K562 (cell line): ENCODE data around the gene TTC31. TPM values are rescaled to one million over a fixed set of nuclear protein-coding genes. Genes with fewer than 3 reads are reported as not detected.

Experiments used
- ATAC-seq: fragments of 200-7000 bp; cut with Tn5 transposase; 3 replicates; pipeline ENCODE4 v1.9.1; 2020; ENCODE audit warnings: moderate library complexity
- BruUV-seq: library from RNA; stranded (reverse); fragments of 400-500 nt; replicated peaks from 2 replicates; lab custom pipeline; 2021; lab: Mats Ljungman, UMichigan
- CTCF ChIA-PET: fragments of 300-600 bp; formaldehyde crosslinking; extraction: SDS; loops from one replicate; lab custom pipeline; 2021; ENCODE audit warnings: low intra/inter-chr PET ratio; lab: Yijun Ruan, JAX
- POLR2A ChIA-PET: fragments of 300-600, 350-650 bp; sonication (Branson Sonifier 250); formaldehyde crosslinking; extraction: SDS; loops from one replicate; lab custom pipeline; 2021; ENCODE audit warnings: antibody characterized with exemption, inconsistent platforms; lab: Yijun Ruan, JAX
- DNase-seq, 4 experiments: peaks; one replicate each; pipeline versions ENCODE4 v3.0.0 to v3.0.0-alpha.2; 2011 to 2018; ENCODE audit warnings: low spot score in 3 of 4, mixed read lengths in 3 of 4; ENCODE audit errors: extremely low read depth in 1 of 4
- FAIRE-seq: peaks from 2 replicates; lab custom pipeline; 2011; peaks lifted over from hg19 to GRCh38; lab: Jason Lieb, UNC
- H2AFZ ChIP-seq: 2 replicates; pipeline ENCODE4 v1.6.0; 2011; ENCODE audit warnings: low read depth, low read length, control low read depth, inconsistent platforms
- H3K27ac ChIP-seq: fragments of 200-600 bp; 3 replicates; pipeline ENCODE4 v1.8.0; 2011; ENCODE audit warnings: low read depth, mild to moderate bottlenecking, control low read depth, inconsistent platforms, low read length, moderate library complexity, mixed read lengths; ENCODE audit errors: extremely low read depth
- H3K27me3 ChIP-seq, 2 experiments: fragments of 300-600 bp in 1 of 2; 2 replicates in 1 of 2; 3 replicates in 1 of 2; pipeline versions ENCODE4 v1.6.0 to v1.8.0; 2011; ENCODE audit warnings: inconsistent platforms in 2 of 2, low read length in 2 of 2, mild to moderate bottlenecking in 1 of 2, mixed read lengths in 1 of 2, moderate library complexity in 1 of 2; ENCODE audit not compliant: control insufficient read depth in 2 of 2, insufficient read depth in 2 of 2
- H3K36me3 ChIP-seq: fragments of 300-600 bp; 3 replicates; pipeline ENCODE4 v1.8.0; 2011; ENCODE audit warnings: mild to moderate bottlenecking, low read length, inconsistent platforms; ENCODE audit not compliant: control insufficient read depth, insufficient read depth
- H3K4me1 ChIP-seq, 2 experiments: fragments of 200-600 bp in 1 of 2; replicated peaks in 1 of 2; 2 replicates in 1 of 2; 3 replicates in 1 of 2; pipeline versions ENCODE4 v1.5.1 to v1.8.0; 2011; ENCODE audit warnings: inconsistent platforms in 2 of 2, low read length in 2 of 2, mild to moderate bottlenecking in 1 of 2, mixed read lengths in 1 of 2, moderate library complexity in 1 of 2; ENCODE audit not compliant: control insufficient read depth in 2 of 2, insufficient read depth in 2 of 2
- H3K4me2 ChIP-seq: 2 replicates; pipeline ENCODE4 v1.6.1; 2011; ENCODE audit warnings: low read length, control low read depth, inconsistent platforms, mixed read lengths; ENCODE audit not compliant: insufficient read depth
- H3K4me3 ChIP-seq: fragments of 200-600 bp; sonication (generic), shearing (Covaris generic); 2 replicates; pipeline ENCODE4 v1.5.1; 2016; ENCODE audit warnings: control low read depth, inconsistent platforms
- H3K79me2 ChIP-seq: fragments of 200-600 bp; 3 replicates; pipeline ENCODE4 v1.8.0; 2011; ENCODE audit warnings: low read length, inconsistent platforms; ENCODE audit not compliant: control insufficient read depth, insufficient read depth
- H3K9ac ChIP-seq, 2 experiments: 2 replicates each; pipeline versions ENCODE4 v1.6.0 to v1.6.1; 2011; ENCODE audit warnings: low read depth in 2 of 2, low read length in 2 of 2, control low read depth in 1 of 2, inconsistent platforms in 1 of 2, mild to moderate bottlenecking in 1 of 2, mixed read lengths in 1 of 2; ENCODE audit not compliant: insufficient read depth in 1 of 2
- H3K9me1 ChIP-seq: one replicate; pipeline ENCODE4 v1.6.0; 2011; ENCODE audit warnings: inconsistent platforms, mild to moderate bottlenecking, low read length, moderate library complexity; ENCODE audit not compliant: control insufficient read depth, insufficient read depth
- H3K9me3 ChIP-seq: replicated peaks from 2 replicates; pipeline ENCODE4 v1.5.1; 2011; ENCODE audit warnings: low read depth, low read length, inconsistent platforms; ENCODE audit not compliant: control insufficient read depth, insufficient read depth
- H4K20me1 ChIP-seq: replicated peaks from 2 replicates; pipeline ENCODE4 v1.6.1; 2011; ENCODE audit warnings: low read length, inconsistent platforms, mixed read lengths; ENCODE audit not compliant: control insufficient read depth, insufficient read depth
- MYBL2 ChIP-seq, 2 experiments: fragments of 450-650 bp in 1 of 2; sonication (generic) in 1 of 2; formaldehyde crosslinking in 1 of 2; IDR thresholded peaks; 2 replicates each; pipeline versions ENCODE4 v1.6.1 to v1.8.1; 2017 to 2022; ENCODE audit warnings: borderline replicate concordance in 1 of 2, inconsistent platforms in 1 of 2, low read depth in 1 of 2, mild to moderate bottlenecking in 1 of 2, missing genetic modification reagents in 1 of 2, moderate library complexity in 1 of 2
- SRSF1 ChIP-seq: fragments of 200-400 bp; formaldehyde crosslinking; IDR thresholded peaks from 2 replicates; pipeline ENCODE4 v1.6.1; 2017; ENCODE audit warnings: mild to moderate bottlenecking, low read depth, low read length, moderate library complexity
- STAG1 ChIP-seq: sonication (generic); formaldehyde crosslinking; IDR thresholded peaks from 2 replicates; pipeline ENCODE4 v1.5.0; 2020; ENCODE audit warnings: missing genetic modification reagents, borderline replicate concordance
- WGBS: fragments of 100-300 bp; shearing (Covaris generic); methylation state at CpG from one replicate; pipeline ENCODE4 v1.1.6; 2016; ENCODE audit warnings: low coverage, mixed read lengths; ENCODE audit not compliant: insufficient coverage; ENCODE audit errors: missing lambda C conversion rate; 5-methylcytosine and 5-hydroxymethylcytosine counted together
- in situ Hi-C: fragments of 300-500 bp; cut with MboI; formaldehyde crosslinking; loops from 4 replicates; pipeline ENCODE4 v1.15.0; 2018; ENCODE audit warnings: inconsistent platforms, mixed read lengths
- intact Hi-C: fragments of 100-400 bp; cut with micrococcal nuclease; formaldehyde crosslinking; loops from 2 replicates; pipeline ENCODE4 v1.14.2; 2022
- polyA plus RNA-seq, 8 experiments: library from polyadenylated mRNA; depleted of rRNA in 4 of 8; stranded (reverse) in 5 of 8; unstranded in 3 of 8; fragments of >200 nt; fragmentation: Nextera tagmentation in 2 of 8; fragmentation: Illumina TruSeq in 1 of 8; extraction: Ambion mirVana in 2 of 8; extraction: Trizol in 1 of 8; gene quantifications; 2 replicates each; pipeline versions ENCODE4 v1.2.1 to v1.2.3, GENCODE V29; 2011 to 2014; ENCODE audit warnings: inconsistent platforms in 1 of 8, missing spikeins in 1 of 8
- total RNA-seq, 7 experiments: library from RNA; depleted of rRNA in 6 of 7; stranded (reverse); fragments of >200 nt in 6 of 7; fragmentation: Illumina TruSeq in 2 of 7; extraction: Trizol in 2 of 7; gene quantifications; 2 replicates each; pipeline versions ENCODE4 v1.2.1 to v1.2.3, GENCODE V29; 2011 to 2021; ENCODE audit warnings: low replicate concordance in 1 of 7
- TF ChIP-seq, protein P1 (sequence below), 3 experiments: IDR thresholded peaks in 2 of 3; conservative IDR thresholded peaks in 1 of 3; 2 replicates each; pipeline ENCODE4 v1.5.1; 2011 to 2012; ENCODE audit warnings: low read length in 3 of 3, mild to moderate bottlenecking in 3 of 3, control low read depth in 2 of 3, improper control_type of control experiment in 1 of 3, inconsistent platforms in 1 of 3, low read depth in 1 of 3, mixed read lengths in 1 of 3, moderate library complexity in 1 of 3; ENCODE audit not compliant: insufficient read depth in 2 of 3

Gene TTC31
- total and polyA plus RNA-seq, 9 of the 15 experiments (the other 6 are each of a cell fraction or from before 2014, with no cell fraction given), result 4.7 to 30.5 (median 15.9) TPM

DNA sequence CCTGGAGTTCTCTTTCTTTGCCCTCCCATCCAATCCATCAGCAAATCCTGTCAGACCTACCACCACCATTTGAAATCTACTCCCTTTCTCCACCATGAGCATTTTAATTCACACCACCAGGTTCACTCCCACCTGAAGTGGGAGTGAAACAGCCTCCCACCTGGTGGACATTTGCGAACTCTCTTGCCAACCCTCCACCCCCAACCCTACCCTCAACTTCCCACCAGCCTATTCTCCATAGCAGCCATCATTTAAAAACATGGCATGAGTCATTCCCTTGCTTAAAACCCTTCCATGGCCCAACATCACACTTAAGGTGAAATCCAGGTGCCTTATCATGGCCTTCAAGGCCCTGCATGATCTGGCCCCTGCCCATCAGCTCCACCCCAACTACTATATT, 44.6 kb upstream of the TTC31 start:
- ChIA-PET POLR2A (interaction anchor here (0.8 to 1.2 kb wide), 2 partner anchors 15 to 17 kb away, joined by 3 to 4 read pairs; partner anchors contain the start of gene INO80B), CTCF (no interaction called here)

More for the DNA sequence above, 44.6 kb upstream of the TTC31 start:
- in situ Hi-C loops, result no loop called here
- no peak for DNase-seq
- H3K79me2 ChIP-seq, result no peaks in the 10 kb centered on the region
- 67% methylated on average over 1 of the region's 1 CpG for WGBS
- no peaks in the 10 kb centered on the region for H4K20me1 ChIP-seq
- H2AFZ ChIP-seq, result no peak overlapping the region
- intact Hi-C loops, result no loop called here
- H3K9me1 ChIP-seq, result no peaks in the 10 kb centered on the region
- H3K36me3 ChIP-seq, result no peaks in the 10 kb centered on the region
- H3K4me1 ChIP-seq, result peaks cover 16 to 40% of the 10 kb centered on the region in 2 experiments; a peak in 4 of 5 replicates
- no peak overlapping the region for H3K9ac ChIP-seq
- no peaks in the 10 kb centered on the region for H3K9me3 ChIP-seq
- BruUV-seq, result no TSS peak
- no peaks in the 10 kb centered on the region for H3K27me3 ChIP-seq
- TF ChIP-seq MYBL2 (IDR thresholded peaks at IDR 0.05; ENCODE audit: low read depth) (no peak), MYBL2 (CRISPR knock-in tag; IDR thresholded peaks at IDR 0.05; ENCODE audit: borderline replicate concordance) (no peak), STAG1 (no peak), SRSF1 (no peak)
- TF ChIP-seq, protein P1, sequence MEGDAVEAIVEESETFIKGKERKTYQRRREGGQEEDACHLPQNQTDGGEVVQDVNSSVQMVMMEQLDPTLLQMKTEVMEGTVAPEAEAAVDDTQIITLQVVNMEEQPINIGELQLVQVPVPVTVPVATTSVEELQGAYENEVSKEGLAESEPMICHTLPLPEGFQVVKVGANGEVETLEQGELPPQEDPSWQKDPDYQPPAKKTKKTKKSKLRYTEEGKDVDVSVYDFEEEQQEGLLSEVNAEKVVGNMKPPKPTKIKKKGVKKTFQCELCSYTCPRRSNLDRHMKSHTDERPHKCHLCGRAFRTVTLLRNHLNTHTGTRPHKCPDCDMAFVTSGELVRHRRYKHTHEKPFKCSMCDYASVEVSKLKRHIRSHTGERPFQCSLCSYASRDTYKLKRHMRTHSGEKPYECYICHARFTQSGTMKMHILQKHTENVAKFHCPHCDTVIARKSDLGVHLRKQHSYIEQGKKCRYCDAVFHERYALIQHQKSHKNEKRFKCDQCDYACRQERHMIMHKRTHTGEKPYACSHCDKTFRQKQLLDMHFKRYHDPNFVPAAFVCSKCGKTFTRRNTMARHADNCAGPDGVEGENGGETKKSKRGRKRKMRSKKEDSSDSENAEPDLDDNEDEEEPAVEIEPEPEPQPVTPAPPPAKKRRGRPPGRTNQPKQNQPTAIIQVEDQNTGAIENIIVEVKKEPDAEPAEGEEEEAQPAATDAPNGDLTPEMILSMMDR (IDR thresholded peaks at IDR 0.05 in 2 of 3, conservative IDR thresholded peaks at IDR 0.05 in 1 of 3; ENCODE audit: insufficient read depth in 2 of 3, low read depth in 1 of 3, low read length in 3 of 3), result 0 out of 6 replicates have a peak, but pooled peaks of 1 of the 3 experiments have one; percentile 2
- TF ChIP-seq, all 486 proteins: peak for 1
- FAIRE-seq (peak; percentile 37), ATAC-seq (no peak)
- H3K27ac ChIP-seq, result no peak overlapping the region
- H3K4me2 ChIP-seq, result no peak overlapping the region
- H3K4me3 ChIP-seq, result no peak overlapping the region
